ENCODE results near the gene CD300E. TPM values are rescaled to one million over a fixed set of nuclear protein-coding genes. Genes with fewer than 3 reads are reported as not detected.
A peak's percentile ranks its signal among the peaks of the same experiment; 100 is the strongest.

The CD300E gene
- total RNA-seq, 1 experiment from 2014 or later, result not detected

GRCh38 chr17:74605361-74605760 lies 18.2 kb downstream of the CD300E start:
- in situ Hi-C loops (cut with HindIII; ENCODE audit: low pct_unique_long_range_greater_than_20kb, low sequenced_read_pairs), result no loop called here
- DNase-seq (ENCODE audit: low read depth, low spot score), result no peak

- no peak for DNase-seq (ENCODE audit: low read depth, low spot score)
- in situ Hi-C loops (cut with HindIII; ENCODE audit: low pct_unique_long_range_greater_than_20kb, low sequenced_read_pairs), result no loop called here
These were observed 18.8 kb downstream of the CD300E start for GRCh38 chr17:74604761-74605160.

- no peak for DNase-seq (ENCODE audit: low read depth, low spot score)
- in situ Hi-C loops (cut with HindIII; ENCODE audit: low pct_unique_long_range_greater_than_20kb, low sequenced_read_pairs), result no loop called here
These were observed 19.3 kb downstream of the CD300E start for GRCh38 chr17:74604200-74604599.

GRCh38 chr17:74603746-74604145 lies 19.8 kb downstream of the CD300E start:
- DNase-seq (ENCODE audit: low read depth, low spot score), result no peak
- in situ Hi-C loops (cut with HindIII; ENCODE audit: low pct_unique_long_range_greater_than_20kb, low sequenced_read_pairs), result no loop called here

DNA sequence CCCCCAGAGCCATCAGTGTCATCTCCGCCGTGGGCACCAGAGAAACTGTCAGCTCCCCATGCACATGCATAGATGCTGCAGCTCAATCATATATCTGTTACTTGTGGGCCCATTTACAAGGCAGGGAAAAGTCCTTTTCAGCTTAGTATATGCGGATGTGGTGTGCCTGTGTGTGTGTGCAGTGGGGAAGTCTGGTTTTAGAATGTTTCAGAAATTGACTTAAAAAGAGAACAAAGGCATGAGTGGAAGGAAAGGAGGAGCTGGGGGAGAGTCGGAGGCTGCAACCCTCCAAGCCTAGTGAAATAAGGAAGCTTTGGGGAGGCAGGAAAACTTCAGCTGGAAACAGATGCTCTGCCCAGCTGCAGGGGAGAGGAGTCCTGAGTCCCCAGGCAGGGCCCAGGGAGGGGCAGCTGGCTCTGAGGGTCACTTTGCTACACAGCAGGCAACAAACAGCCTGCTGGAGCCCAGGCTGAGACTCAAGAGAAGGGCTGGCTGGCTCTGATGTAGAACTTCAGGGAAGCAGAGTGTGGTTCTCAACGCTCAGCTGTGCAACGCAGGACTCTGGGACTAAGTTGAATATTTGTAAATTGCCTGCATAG lies 20.4 kb downstream of the CD300E start:
- no peak for DNase-seq (ENCODE audit: low read depth, low spot score)
- in situ Hi-C loops (cut with HindIII; ENCODE audit: low pct_unique_long_range_greater_than_20kb, low sequenced_read_pairs), result no loop called here

DNA sequence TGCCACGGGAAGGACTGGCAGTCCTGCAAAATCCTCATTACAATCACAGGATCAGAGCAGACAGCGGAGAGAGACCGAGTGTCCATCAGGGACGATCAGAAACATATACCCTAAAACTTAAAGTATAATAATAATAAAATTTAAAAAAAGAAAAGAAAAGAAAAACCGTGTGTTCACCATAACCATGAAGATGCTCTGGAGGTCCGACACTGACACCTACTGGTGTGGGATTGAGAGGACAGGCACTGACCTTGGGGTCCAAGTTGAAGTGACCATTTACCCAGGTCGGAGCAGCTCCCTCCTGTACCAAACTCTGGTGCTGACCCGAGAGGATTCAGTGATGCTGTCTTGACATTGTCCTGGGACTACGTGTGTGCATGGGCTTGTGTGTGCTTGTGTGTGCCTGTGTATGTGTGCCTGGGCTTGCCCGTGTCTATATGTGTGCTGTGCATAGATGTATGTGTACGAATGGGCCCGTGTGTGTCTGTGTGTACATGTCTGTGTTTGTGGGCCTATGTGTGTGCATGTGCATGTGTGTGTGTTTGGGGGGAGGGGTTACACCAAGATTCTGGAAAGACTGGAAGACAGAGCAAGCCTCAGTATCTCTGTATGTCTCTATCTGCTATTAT lies 21.5 kb downstream of the CD300E start:
- peak; percentile 85 for DNase-seq (ENCODE audit: low read depth, low spot score)
- in situ Hi-C loops (cut with HindIII; ENCODE audit: low pct_unique_long_range_greater_than_20kb, low sequenced_read_pairs), result no loop called here

GRCh38 chr17:74599448-74599939 lies 24.0 kb downstream of the CD300E start:
- no peak for DNase-seq (ENCODE audit: low read depth, low spot score)
- in situ Hi-C loops (cut with HindIII; ENCODE audit: low pct_unique_long_range_greater_than_20kb, low sequenced_read_pairs), result no loop called here

DNA sequence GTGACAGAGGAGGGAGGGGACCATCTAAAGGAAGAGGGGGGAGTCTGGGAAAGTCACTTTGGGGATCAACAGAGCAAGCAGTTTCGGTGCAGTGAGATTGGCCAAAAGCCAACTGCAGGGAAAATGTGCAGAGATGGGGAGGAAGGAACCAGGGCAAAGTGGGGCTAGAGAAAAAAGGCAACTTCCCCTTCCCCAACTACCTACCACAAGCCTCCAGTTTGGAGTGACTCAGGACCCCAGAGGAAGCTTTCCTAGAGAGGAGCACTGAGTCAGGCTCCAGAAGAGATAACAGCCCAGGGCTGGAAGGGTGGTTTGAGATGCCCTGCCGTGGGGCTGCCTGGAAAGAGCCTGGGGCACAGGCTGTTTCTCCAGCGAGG lies 24.5 kb downstream of the CD300E start:
- in situ Hi-C loops (cut with HindIII; ENCODE audit: low pct_unique_long_range_greater_than_20kb, low sequenced_read_pairs), result no loop called here
- DNase-seq (ENCODE audit: low read depth, low spot score), result no peak

DNA sequence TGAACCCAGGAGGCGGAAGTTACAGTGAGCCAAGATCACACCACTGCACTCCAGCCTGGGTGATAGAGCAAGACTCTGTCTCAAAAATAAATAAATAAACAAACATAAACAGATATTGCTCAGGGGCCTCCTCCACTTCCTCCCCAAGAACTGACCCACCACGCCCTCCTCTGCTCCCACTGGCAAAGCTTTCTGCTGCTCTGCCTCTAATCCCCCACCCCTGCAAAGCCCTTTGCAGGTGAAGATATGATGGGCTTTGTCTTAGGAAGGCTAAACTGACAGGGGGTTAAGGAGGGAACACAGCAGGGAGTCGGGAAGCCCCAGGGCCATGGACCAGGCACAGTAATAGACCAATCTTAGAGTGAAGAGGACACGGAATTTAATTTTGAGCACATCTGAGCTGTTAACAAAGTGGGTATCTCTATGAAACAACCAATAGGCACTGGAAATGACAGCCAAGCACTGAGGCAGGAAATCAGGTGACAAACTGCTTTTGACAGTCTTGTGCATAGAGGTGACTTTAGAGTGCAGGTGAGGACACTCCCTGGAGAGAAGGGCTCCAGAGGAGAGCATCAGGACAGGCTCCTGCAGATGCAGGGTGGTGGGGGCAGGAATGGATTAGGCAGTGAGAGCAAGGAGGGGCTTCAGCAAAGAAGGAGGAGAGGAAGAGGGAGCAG lies 25.1 kb downstream of the CD300E start:
- in situ Hi-C loops (cut with HindIII; ENCODE audit: low pct_unique_long_range_greater_than_20kb, low sequenced_read_pairs), result no loop called here
- no peak for DNase-seq (ENCODE audit: low read depth, low spot score)

- DNase-seq (ENCODE audit: low read depth, low spot score), result no peak
- in situ Hi-C loops (cut with HindIII; ENCODE audit: low pct_unique_long_range_greater_than_20kb, low sequenced_read_pairs), result no loop called here
These were observed 26.3 kb downstream of the CD300E start for GRCh38 chr17:74597069-74597790.

DNA sequence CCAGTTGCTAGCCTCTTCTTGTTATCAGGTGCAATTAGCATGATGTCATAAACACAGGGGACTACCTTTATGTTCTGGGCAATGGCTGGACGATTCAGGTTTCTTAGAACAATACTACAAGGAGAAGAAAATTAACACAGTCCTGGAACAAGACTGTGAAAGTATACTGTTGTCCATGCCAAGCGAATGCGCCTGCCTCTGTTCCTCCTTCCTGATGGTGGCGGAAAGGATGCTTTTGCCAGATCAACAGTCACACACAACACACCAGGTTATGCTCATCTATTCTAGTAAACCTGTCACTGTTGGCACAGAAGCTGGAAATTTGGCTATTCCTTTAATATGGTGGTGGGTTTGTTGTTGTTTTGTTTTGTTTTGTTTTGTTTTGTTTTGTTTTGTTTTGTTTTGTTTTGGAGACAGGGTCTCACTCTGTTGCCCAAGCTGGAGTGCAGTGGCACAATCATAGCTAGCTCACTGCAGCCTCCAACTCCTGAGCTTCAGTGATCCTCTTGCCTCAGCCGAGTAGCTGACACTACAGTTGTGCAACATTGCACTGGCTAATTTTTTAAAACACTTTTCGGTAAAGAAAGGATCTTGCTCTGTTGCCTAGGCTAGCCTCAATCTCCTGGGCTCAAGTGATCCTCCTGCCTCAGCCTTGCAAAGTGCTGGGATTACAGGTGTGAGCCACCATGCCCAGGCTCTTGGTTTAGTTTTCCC lies 28.3 kb downstream of the CD300E start:
- no peak for DNase-seq (ENCODE audit: low read depth, low spot score)
- in situ Hi-C loops (cut with HindIII; ENCODE audit: low pct_unique_long_range_greater_than_20kb, low sequenced_read_pairs), result no loop called here

GRCh38 chr17:74592087-74592990 lies 31.2 kb downstream of the CD300E start, which contains the start of gene CD300LD:
CD300LD (minus strand) TSS chr17:74592283; CDS start chr17:74592202, 81 bp downstream.
- no peak for DNase-seq (ENCODE audit: low read depth, low spot score)
- in situ Hi-C loops (cut with HindIII; ENCODE audit: low pct_unique_long_range_greater_than_20kb, low sequenced_read_pairs), result no loop called here

DNA sequence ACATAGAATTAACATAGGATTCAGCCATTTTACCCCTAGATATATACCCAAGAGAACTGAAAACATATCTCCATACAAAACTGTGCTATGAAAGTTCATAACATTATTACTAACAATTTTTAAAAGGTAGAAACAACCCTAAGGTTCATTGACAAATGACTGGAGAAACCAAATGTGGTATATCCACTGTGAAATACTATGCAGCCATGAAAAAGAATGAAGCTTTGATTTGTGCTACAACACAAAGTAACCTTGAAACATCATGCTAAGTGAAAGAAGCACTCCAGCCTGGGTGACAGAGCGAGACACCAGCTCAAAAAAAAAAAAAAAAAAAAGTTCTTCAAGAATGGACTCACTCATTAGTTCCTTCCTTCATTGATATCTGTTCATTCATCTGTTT lies 32.0 kb downstream of the CD300E start:
- in situ Hi-C loops (cut with HindIII; ENCODE audit: low pct_unique_long_range_greater_than_20kb, low sequenced_read_pairs), result no loop called here

GRCh38 chr17:74585711-74586110 lies 37.8 kb downstream of the CD300E start:
- DNase-seq (ENCODE audit: low read depth, low spot score), result no peak
- in situ Hi-C loops (cut with HindIII; ENCODE audit: low pct_unique_long_range_greater_than_20kb, low sequenced_read_pairs), result no loop called here

More for the DNA sequence above, 32.0 kb downstream of the CD300E start:
- no peak for DNase-seq (ENCODE audit: low read depth, low spot score)

GRCh38 chr17:74584292-74585060 lies 39.1 kb downstream of the CD300E start:
- in situ Hi-C loops (cut with HindIII; ENCODE audit: low pct_unique_long_range_greater_than_20kb, low sequenced_read_pairs), result no loop called here
- DNase-seq (ENCODE audit: low read depth, low spot score), result peak; percentile 95

DNA sequence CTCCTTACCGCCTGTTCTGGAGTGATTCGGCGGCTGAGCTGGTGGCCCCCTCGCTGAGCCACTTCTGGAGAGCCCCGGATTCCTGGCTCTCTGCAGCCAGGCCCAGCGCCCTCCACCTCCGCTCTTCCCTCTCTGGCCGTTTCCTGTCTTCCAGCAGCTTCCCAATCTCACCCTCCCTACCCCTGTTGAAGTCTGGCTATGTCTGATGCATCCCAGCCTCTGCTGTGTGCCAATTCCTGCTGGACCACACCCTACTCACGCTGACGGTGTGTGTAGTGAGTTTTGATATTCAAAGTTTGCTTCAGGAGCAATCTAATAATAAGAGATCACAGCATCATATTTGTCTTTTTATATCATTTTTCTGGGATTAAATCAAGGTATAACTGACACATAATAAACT lies 40.9 kb downstream of the CD300E start:
- in situ Hi-C loops (cut with HindIII; ENCODE audit: low pct_unique_long_range_greater_than_20kb, low sequenced_read_pairs), result no loop called here
- DNase-seq (ENCODE audit: low read depth, low spot score), result no peak

Measured in SK-MEL-5 (cell line).